HG02678 (cell line): Measurements from ENCODE around the gene SPRR2G.
"Not testable (repeated sequence)": the region's sequence is repeated elsewhere in the genome, so short reads cannot be mapped to it uniquely, and the experiment has no call there.

Experiments used
- ATAC-seq: cut with Tn5 transposase; IDR thresholded peaks from one replicate; pipeline ENCODE4 v1.9.1; 2021; ENCODE audit warnings: mild to moderate bottlenecking, moderate library complexity; ENCODE audit not compliant: unreplicated experiment

SPRR2G gene

DNA sequence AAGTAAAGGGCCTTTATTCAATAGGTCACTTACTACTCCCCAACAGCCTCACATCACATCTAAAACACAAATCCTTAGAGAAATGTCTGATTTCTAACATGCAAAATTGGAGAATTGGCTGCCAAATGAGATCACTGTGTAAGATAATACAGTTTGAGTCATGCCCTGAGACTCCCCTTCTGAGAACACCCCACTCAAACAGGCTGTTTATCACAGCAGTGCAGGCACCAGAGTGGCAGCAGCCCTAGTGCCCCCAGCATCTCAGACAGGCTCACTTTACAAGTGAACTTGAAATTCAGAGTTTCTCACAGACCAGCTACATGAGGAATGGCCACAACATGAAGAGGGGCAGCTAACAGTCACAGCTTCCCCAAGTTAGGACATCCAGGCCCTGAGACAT lies 35.4 kb downstream of the SPRR2G start:
- not testable (repeated sequence) for ATAC-seq

DNA sequence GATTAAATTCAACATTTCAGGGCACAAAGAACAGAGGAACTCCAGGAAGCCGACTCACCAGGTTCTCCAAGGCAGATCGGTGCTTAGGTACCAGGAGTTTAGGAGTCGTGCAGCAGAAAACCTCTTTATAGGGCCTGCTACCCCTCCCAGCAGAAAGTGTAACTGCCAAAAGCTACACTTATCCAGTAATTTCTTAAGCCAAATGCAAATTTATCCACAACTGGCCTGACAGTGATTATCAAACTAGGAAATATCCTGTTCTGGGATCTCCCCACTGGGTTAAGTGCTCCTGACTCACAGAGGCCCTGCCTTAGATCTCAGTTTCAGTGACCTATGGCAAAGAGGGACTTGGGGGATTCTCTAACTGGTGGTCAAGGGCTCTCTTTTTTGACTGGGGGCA lies 37.3 kb downstream of the SPRR2G start, which contains the start of gene SPRR2F:
Gene SPRR2F (minus strand): TSS at position 101 of the 400 bp plus-strand sequence. CDS start 783 bp downstream, outside the sequence.
- ATAC-seq, result no peak

DNA sequence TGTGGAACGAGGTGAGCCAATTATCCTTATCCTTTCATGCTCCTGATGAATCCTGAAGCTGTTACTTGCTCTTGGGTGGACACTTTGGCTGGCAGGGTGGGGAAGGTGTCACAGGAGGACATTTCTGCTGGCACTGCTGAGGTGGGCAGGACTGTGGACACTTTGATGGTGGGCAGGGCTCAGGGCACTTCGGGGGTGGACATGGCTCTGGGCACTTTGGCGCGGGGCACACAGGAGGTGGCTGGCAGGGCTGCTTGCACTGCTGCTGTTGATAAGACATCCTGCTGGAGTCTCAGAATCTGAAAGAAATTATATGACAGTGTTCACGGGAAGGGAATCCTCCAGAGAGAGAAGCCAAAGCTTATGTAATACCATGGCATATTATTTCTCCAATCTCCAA lies 38.2 kb downstream of the SPRR2G start:
- not testable (repeated sequence) for ATAC-seq

DNA sequence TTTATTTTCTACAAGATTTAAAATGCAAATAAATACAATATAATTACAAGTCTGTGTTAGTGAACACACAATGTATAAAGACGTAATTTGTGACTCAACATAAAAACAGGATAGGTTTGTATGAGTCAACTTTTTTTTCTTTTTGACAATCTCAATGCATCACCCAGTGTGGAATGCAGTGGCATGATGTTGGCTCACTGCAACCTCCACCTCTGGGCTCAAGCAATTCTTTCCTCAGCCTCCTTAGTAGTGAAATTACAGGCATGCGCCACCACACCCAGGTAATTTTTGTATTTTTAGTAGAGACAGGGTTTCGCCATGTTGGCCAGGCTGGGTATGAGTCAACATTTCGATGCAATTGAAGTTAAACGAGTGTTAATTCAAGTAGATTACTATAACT lies 50.4 kb downstream of the SPRR2G start:
- no peak for ATAC-seq
